ENCODE results near the gene ZNF624. TPM values are rescaled to one million over a fixed set of nuclear protein-coding genes. Genes with fewer than 3 reads are reported as not detected.

Gene ZNF624
- total and polyA plus RNA-seq, 2 experiments from 2014 or later: 2.7 to 3.9 TPM

- Histone ChIP-seq H2AFZ (no peak overlapping the region), H3K4me1 (ENCODE audit: insufficient read depth) (no peaks in the 10 kb centered on the region), H3K4me2 (no peak overlapping the region), H3K79me2 (replicated peaks; ENCODE audit: insufficient read depth) (no peaks in the 10 kb centered on the region), H4K20me1 (replicated peaks; ENCODE audit: insufficient read depth) (no peaks in the 10 kb centered on the region), H3K27ac (ENCODE audit: low read depth) (no peak overlapping the region), H3K27me3 (ENCODE audit: insufficient read depth) (0 out of 2 replicates have a peak, but pooled peaks cover 4% of the 10 kb centered on the region), H3F3A (replicated peaks; ENCODE audit: low read depth) (no peaks in the 10 kb centered on the region), H3K4me3 (no peak overlapping the region), H3K36me3 (ENCODE audit: insufficient read depth) (peaks cover 37% of the 10 kb centered on the region), H3K9me2 (ENCODE audit: insufficient read depth) (no peaks in the 10 kb centered on the region)
- DNase-seq (ENCODE audit: low spot score) (no peak), ATAC-seq (no peak)
- no peaks in the 10 kb centered on the region for H3K27me3 Mint-ChIP-seq (ENCODE audit: insufficient read depth, low read depth, poor library complexity)
- peaks cover 91% of the 10 kb centered on the region for H3K9me3 Mint-ChIP-seq
- no peak overlapping the region for H3K27ac Mint-ChIP-seq
- no peaks in the 10 kb centered on the region for H3K4me1 Mint-ChIP-seq
- peaks cover 54% of the 10 kb centered on the region for H3K36me3 Mint-ChIP-seq (ENCODE audit: low read depth)
- TF ChIP-seq ETS1 (IDR thresholded peaks at IDR 0.05) (no peak), REST (IDR thresholded peaks at IDR 0.05; ENCODE audit: unreplicated experiment) (no peak), EZH2 (IDR thresholded peaks at IDR 0.05; ENCODE audit: low read depth, unreplicated experiment) (no peak), EZH2phosphoT487 (IDR thresholded peaks at IDR 0.05; ENCODE audit: unreplicated experiment) (no peak)
- no peak overlapping the region for H3K4me3 Mint-ChIP-seq
Measured at GRCh38 chr17:16623282-16623681, 30.4 kb downstream of the ZNF624 start.

GRCh38 chr17:16622540-16623277 lies 30.9 kb downstream of the ZNF624 start:
- no peak for ATAC-seq
- H3K79me2 ChIP-seq (replicated peaks; ENCODE audit: insufficient read depth): no peaks in the 10 kb centered on the region
- Mint-ChIP-seq H3K36me3 (ENCODE audit: low read depth) (peaks cover 49% of the 10 kb centered on the region), H3K4me1 (no peaks in the 10 kb centered on the region), H3K9me3 (peaks cover 88% of the 10 kb centered on the region), H3K27ac (no peak overlapping the region), H3K27me3 (ENCODE audit: insufficient read depth, low read depth, poor library complexity) (no peaks in the 10 kb centered on the region), H3K4me3 (no peak overlapping the region)
- no peaks in the 10 kb centered on the region for H4K20me1 ChIP-seq (replicated peaks; ENCODE audit: insufficient read depth)
- no peaks in the 10 kb centered on the region for H3K9me2 ChIP-seq (ENCODE audit: insufficient read depth)
- H3F3A ChIP-seq (replicated peaks; ENCODE audit: low read depth): no peaks in the 10 kb centered on the region
- H3K4me3 ChIP-seq: no peak overlapping the region
- H3K27ac ChIP-seq (ENCODE audit: low read depth): no peak overlapping the region
- H3K27me3 ChIP-seq (ENCODE audit: insufficient read depth): 0 out of 2 replicates have a peak, but pooled peaks cover 4% of the 10 kb centered on the region
- H3K36me3 ChIP-seq (ENCODE audit: insufficient read depth): peaks cover 37% of the 10 kb centered on the region
- H3K4me1 ChIP-seq (ENCODE audit: insufficient read depth): no peaks in the 10 kb centered on the region
- no peak overlapping the region for H2AFZ ChIP-seq
- no peak overlapping the region for H3K4me2 ChIP-seq
- no peak for DNase-seq (ENCODE audit: low spot score)
- TF ChIP-seq REST (IDR thresholded peaks at IDR 0.05; ENCODE audit: unreplicated experiment): no peak
- no peak for TF ChIP-seq EZH2 (IDR thresholded peaks at IDR 0.05; ENCODE audit: low read depth, unreplicated experiment)
- TF ChIP-seq ETS1 (IDR thresholded peaks at IDR 0.05): no peak
- TF ChIP-seq STAT1 (IDR thresholded peaks at IDR 0.05; ENCODE audit: unreplicated experiment): no peak
- no peak for TF ChIP-seq CREB1 (CRISPR knock-in tag; IDR thresholded peaks at IDR 0.05; ENCODE audit: low read depth)
- TF ChIP-seq POLR2AphosphoS5 (IDR thresholded peaks at IDR 0.05; ENCODE audit: low read depth): no peak
- TF ChIP-seq ZNF114 (CRISPR knock-in tag; IDR thresholded peaks at IDR 0.05): no peak
- TF ChIP-seq JUNB (IDR thresholded peaks at IDR 0.05; ENCODE audit: unreplicated experiment): no peak
- TF ChIP-seq EZH2phosphoT487 (IDR thresholded peaks at IDR 0.05; ENCODE audit: unreplicated experiment): no peak
- no peak for TF ChIP-seq ZNF331 (CRISPR knock-in tag; IDR thresholded peaks at IDR 0.05; ENCODE audit: low read depth)
- no peak for TF ChIP-seq NANOG (IDR thresholded peaks at IDR 0.05; ENCODE audit: borderline replicate concordance)
